Dendritic cell treated with granulocyte-macrophage colony-stimulating factor and Interleukin-4, amounts not matched to agents 40 ng/mL and 50 ng/mL, for 4 days (primary cell): ENCODE data around the gene CHSY3.

Experiments
- H3K27ac Mint-ChIP-seq: one replicate; pipeline ENCODE4 v1.8.0; 2022; ENCODE audit warnings: mild to moderate bottlenecking, mixed read lengths
- H3K27me3 Mint-ChIP-seq: one replicate; pipeline ENCODE4 v1.8.0; 2022; ENCODE audit warnings: mild to moderate bottlenecking, mixed read lengths
- H3K36me3 Mint-ChIP-seq: one replicate; pipeline ENCODE4 v1.8.0; 2022; ENCODE audit warnings: low read depth, mixed read lengths
- H3K4me1 Mint-ChIP-seq: one replicate; pipeline ENCODE4 v1.8.0; 2022; ENCODE audit warnings: low read depth, mixed read lengths
- H3K4me3 Mint-ChIP-seq: one replicate; pipeline ENCODE4 v1.8.0; 2022; ENCODE audit warnings: mild to moderate bottlenecking, moderate library complexity, mixed read lengths
- H3K9me3 Mint-ChIP-seq: one replicate; pipeline ENCODE4 v1.8.0; 2022; ENCODE audit warnings: mixed read lengths
- intact Hi-C: fragments of 100-400 bp; cut with micrococcal nuclease; formaldehyde crosslinking; loops from one replicate; pipeline ENCODE4 v1.15.0; 2022

The CHSY3 gene

GRCh38 chr5:129904102-129904666 lies at the start of gene CHSY3:
CHSY3 (plus strand) TSS chr5:129904465.
- Mint-ChIP-seq H3K4me3 (peak within 1 kb of the TSS; percentile 53), H3K36me3 (peaks cover 6% of the 10 kb centered on the region), H3K27me3 (peaks cover 53% of the 10 kb centered on the region), H3K27ac (no peak within 1 kb of the TSS), H3K4me1 (peaks cover 17% of the 10 kb centered on the region), H3K9me3 (no peaks in the 10 kb centered on the region)
- intact Hi-C loops: no loop called here

- intact Hi-C loops: no loop called here
- H3K4me1 Mint-ChIP-seq: no peaks in the 10 kb centered on the region
- H3K27ac Mint-ChIP-seq: no peak overlapping the region
- H3K9me3 Mint-ChIP-seq: no peaks in the 10 kb centered on the region
- peaks cover 1% of the 10 kb centered on the region for H3K27me3 Mint-ChIP-seq
- no peaks in the 10 kb centered on the region for H3K36me3 Mint-ChIP-seq
- no peak overlapping the region for H3K4me3 Mint-ChIP-seq
These were observed 47.9 kb upstream of the CHSY3 start for GRCh38 chr5:129856325-129856724.

GRCh38 chr5:129857116-129857515 lies 47.1 kb upstream of the CHSY3 start:
- Mint-ChIP-seq H3K27me3 (peaks cover 1% of the 10 kb centered on the region), H3K9me3 (no peaks in the 10 kb centered on the region), H3K4me1 (no peaks in the 10 kb centered on the region), H3K27ac (no peak overlapping the region), H3K4me3 (no peak overlapping the region), H3K36me3 (no peaks in the 10 kb centered on the region)
- intact Hi-C loops: no loop called here

GRCh38 chr5:129858131-129858675 lies 46.1 kb upstream of the CHSY3 start:
- Mint-ChIP-seq H3K9me3 (no peaks in the 10 kb centered on the region), H3K36me3 (no peaks in the 10 kb centered on the region), H3K27ac (no peak overlapping the region), H3K27me3 (peaks cover under 1% of the 10 kb centered on the region), H3K4me1 (no peaks in the 10 kb centered on the region), H3K4me3 (no peak overlapping the region)
- intact Hi-C loops: no loop called here

- Mint-ChIP-seq H3K27ac (no peak overlapping the region), H3K9me3 (no peaks in the 10 kb centered on the region), H3K4me1 (no peaks in the 10 kb centered on the region), H3K27me3 (no peaks in the 10 kb centered on the region), H3K4me3 (no peak overlapping the region), H3K36me3 (no peaks in the 10 kb centered on the region)
- intact Hi-C loops: no loop called here
These were observed 19.9 kb upstream of the CHSY3 start for GRCh38 chr5:129884322-129884721.

GRCh38 chr5:129899454-129899853 lies 4.8 kb upstream of the CHSY3 start:
- Mint-ChIP-seq H3K36me3 (peaks cover 6% of the 10 kb centered on the region), H3K9me3 (no peaks in the 10 kb centered on the region), H3K27ac (no peak overlapping the region), H3K4me1 (peaks cover 6% of the 10 kb centered on the region), H3K4me3 (no peak overlapping the region), H3K27me3 (peaks cover 28% of the 10 kb centered on the region)
- intact Hi-C loops: no loop called here

GRCh38 chr5:129902816-129903215 lies 1.4 kb upstream of the CHSY3 start:
- peaks cover 6% of the 10 kb centered on the region for H3K36me3 Mint-ChIP-seq
- H3K4me1 Mint-ChIP-seq: peaks cover 17% of the 10 kb centered on the region
- no peaks in the 10 kb centered on the region for H3K9me3 Mint-ChIP-seq
- no peak overlapping the region for H3K27ac Mint-ChIP-seq
- intact Hi-C loops: no loop called here
- H3K4me3 Mint-ChIP-seq: no peak overlapping the region
- H3K27me3 Mint-ChIP-seq: peaks cover 52% of the 10 kb centered on the region

GRCh38 chr5:129903466-129904101 lies 681 bp upstream of the CHSY3 start:
- H3K4me1 Mint-ChIP-seq: peaks cover 17% of the 10 kb centered on the region

GRCh38 chr5:129904667-129905472 lies 605 bp downstream of the CHSY3 start:
- no peak overlapping the region for H3K27ac Mint-ChIP-seq
- H3K27me3 Mint-ChIP-seq: peaks cover 53% of the 10 kb centered on the region
- peaks cover 6% of the 10 kb centered on the region for H3K36me3 Mint-ChIP-seq
- intact Hi-C loops: no loop called here
- H3K4me1 Mint-ChIP-seq: peaks cover 17% of the 10 kb centered on the region
- H3K4me3 Mint-ChIP-seq: peak overlapping the region; percentile 53
- H3K9me3 Mint-ChIP-seq: no peaks in the 10 kb centered on the region

More at GRCh38 chr5:129903466-129904101, 681 bp upstream of the CHSY3 start:
- Mint-ChIP-seq H3K4me3 (peak overlapping the region; percentile 53), H3K36me3 (peaks cover 6% of the 10 kb centered on the region), H3K9me3 (no peaks in the 10 kb centered on the region), H3K27me3 (peaks cover 53% of the 10 kb centered on the region), H3K27ac (no peak overlapping the region)
- intact Hi-C loops: no loop called here

- no peaks in the 10 kb centered on the region for H3K9me3 Mint-ChIP-seq
- peaks cover 53% of the 10 kb centered on the region for H3K27me3 Mint-ChIP-seq
- H3K27ac Mint-ChIP-seq: no peak overlapping the region
- peaks cover 6% of the 10 kb centered on the region for H3K36me3 Mint-ChIP-seq
- intact Hi-C loops: no loop called here
- H3K4me1 Mint-ChIP-seq: peaks cover 17% of the 10 kb centered on the region
- H3K4me3 Mint-ChIP-seq: peak overlapping the region; percentile 68
These were observed 1.4 kb downstream of the CHSY3 start for GRCh38 chr5:129905473-129906176.

GRCh38 chr5:129906177-129906887 lies 2.1 kb downstream of the CHSY3 start:
- Mint-ChIP-seq H3K4me1 (peaks cover 17% of the 10 kb centered on the region), H3K36me3 (peaks cover 6% of the 10 kb centered on the region), H3K27ac (no peak overlapping the region), H3K4me3 (no peak overlapping the region), H3K9me3 (no peaks in the 10 kb centered on the region), H3K27me3 (peaks cover 51% of the 10 kb centered on the region)
- intact Hi-C loops: no loop called here

GRCh38 chr5:129909225-129909624 lies 5.0 kb downstream of the CHSY3 start:
- Mint-ChIP-seq H3K27ac (no peak overlapping the region), H3K9me3 (no peaks in the 10 kb centered on the region), H3K4me3 (no peak overlapping the region), H3K36me3 (no peaks in the 10 kb centered on the region), H3K27me3 (peaks cover 31% of the 10 kb centered on the region), H3K4me1 (peaks cover 11% of the 10 kb centered on the region)
- intact Hi-C loops: no loop called here

GRCh38 chr5:129912601-129913255 lies 8.5 kb downstream of the CHSY3 start:
- H3K27ac Mint-ChIP-seq: no peak overlapping the region

More at GRCh38 chr5:129912601-129913255, 8.5 kb downstream of the CHSY3 start:
- Mint-ChIP-seq H3K4me1 (no peaks in the 10 kb centered on the region), H3K4me3 (no peak overlapping the region), H3K36me3 (no peaks in the 10 kb centered on the region), H3K9me3 (no peaks in the 10 kb centered on the region), H3K27me3 (peaks cover 6% of the 10 kb centered on the region)
- intact Hi-C loops: no loop called here
